CD8-positive, alpha-beta memory T cell (primary cell): ENCODE measurements around the gene ZNF189. TPM values are rescaled to one million over a fixed set of nuclear protein-coding genes. Genes with fewer than 3 reads are reported as not detected.
A peak's percentile ranks its signal among the peaks of the same experiment; 100 is the strongest.

Experiments used
- CTCF ChIA-PET: fragments of 350-600 bp; sonication (Branson Sonifier 250); formaldehyde crosslinking; loops from one replicate; lab custom pipeline; 2021; ENCODE audit warnings: antibody characterized with exemption; lab: Charles Lee
- POLR2A ChIA-PET: fragments of 350-600 bp; sonication (Branson Sonifier 250); formaldehyde crosslinking; loops from one replicate; lab custom pipeline; 2021; ENCODE audit warnings: antibody characterized with exemption; lab: Charles Lee
- DNase-seq, 5 donors: peaks; one replicate each; pipeline versions ENCODE4 v3.0.0 to v3.0.0-alpha.2; 2020 to 2022; ENCODE audit warnings: mixed read lengths in 1 of 5
- H3K27ac ChIP-seq: one replicate; pipeline ENCODE4 v1.7.0; 2013; ENCODE audit warnings: low read depth, mild to moderate bottlenecking, low read length, moderate library complexity
- H3K27me3 ChIP-seq: 2 replicates; pipeline ENCODE4 v1.7.0; 2013; ENCODE audit warnings: low read length, mild to moderate bottlenecking; ENCODE audit not compliant: insufficient read depth, poor library complexity, severe bottlenecking
- H3K36me3 ChIP-seq: 2 replicates; pipeline ENCODE4 v1.7.0; 2013; ENCODE audit warnings: mild to moderate bottlenecking, low read length, moderate library complexity; ENCODE audit not compliant: insufficient read depth
- H3K4me1 ChIP-seq: 2 replicates; pipeline ENCODE4 v1.7.0; 2013; ENCODE audit warnings: mild to moderate bottlenecking, low read length, moderate library complexity; ENCODE audit not compliant: insufficient read depth
- H3K4me3 ChIP-seq: 2 replicates; pipeline ENCODE4 v1.7.0; 2013; ENCODE audit warnings: mild to moderate bottlenecking, low read length
- H3K9me3 ChIP-seq: 2 replicates; pipeline ENCODE4 v1.7.0; 2013; ENCODE audit warnings: mild to moderate bottlenecking, low read length
- H3K27ac Mint-ChIP-seq, 8 donors: one replicate each; pipeline ENCODE4 v1.8.0; 2020 to 2021; ENCODE audit warnings: mixed read lengths in 8 of 8, mild to moderate bottlenecking in 6 of 8, inconsistent platforms in 3 of 8, moderate library complexity in 3 of 8
- H3K27me3 Mint-ChIP-seq, 2 donors: one replicate each; pipeline ENCODE4 v1.8.0; 2020 to 2021; ENCODE audit warnings: mixed read lengths in 2 of 2, mild to moderate bottlenecking in 1 of 2, moderate library complexity in 1 of 2
- H3K36me3 Mint-ChIP-seq, 3 donors: one replicate each; pipeline ENCODE4 v1.8.0; 2020 to 2021; ENCODE audit warnings: mixed read lengths in 3 of 3, inconsistent platforms in 1 of 3, mild to moderate bottlenecking in 1 of 3
- H3K4me1 Mint-ChIP-seq, 3 donors: one replicate each; pipeline ENCODE4 v1.8.0; 2020 to 2021; ENCODE audit warnings: mixed read lengths in 3 of 3, inconsistent platforms in 1 of 3, mild to moderate bottlenecking in 1 of 3
- H3K4me3 Mint-ChIP-seq, 7 donors: one replicate each; pipeline ENCODE4 v1.8.0; 2020 to 2021; ENCODE audit warnings: mixed read lengths in 7 of 7, mild to moderate bottlenecking in 6 of 7, moderate library complexity in 4 of 7, inconsistent platforms in 2 of 7
- H3K9me3 Mint-ChIP-seq, 5 donors: one replicate each; pipeline ENCODE4 v1.8.0; 2020 to 2022; ENCODE audit warnings: mixed read lengths in 5 of 5, mild to moderate bottlenecking in 3 of 5, moderate library complexity in 2 of 5, inconsistent platforms in 1 of 5
- polyA plus RNA-seq: library from polyadenylated mRNA; unstranded; fragments of 300-500 nt; fragmentation: Illumina TruSeq; gene quantifications from one replicate; pipeline ENCODE4 v1.2.3, GENCODE V29; 2021
- total RNA-seq, 2 experiments: library from RNA; stranded (reverse); gene quantifications; one replicate each; pipeline ENCODE4 v1.2.3, GENCODE V29; 2021

ZNF189 gene
- total and polyA plus RNA-seq, 3 experiments from 2014 or later = 2.9 to 9.9 (median 9.7) TPM

- Histone ChIP-seq H3K4me3 (no peak overlapping the region), H3K4me1 (no peaks in the 10 kb centered on the region), H3K36me3 (no peaks in the 10 kb centered on the region), H3K9me3 (no peaks in the 10 kb centered on the region), H3K27ac (no peak overlapping the region), H3K27me3 (peaks cover 5% of the 10 kb centered on the region)
- Mint-ChIP-seq H3K9me3 (peaks cover 0 to 11% (median 5%) of the 10 kb centered on the region in 5 donors), H3K27me3 (peaks cover 39 to 68% of the 10 kb centered on the region in 2 donors), H3K4me3 (no peak overlapping the region), H3K4me1 (peaks cover 5 to 10% (median 10%) of the 10 kb centered on the region in 3 donors), H3K27ac (no peak overlapping the region), H3K36me3 (no peaks in the 10 kb centered on the region)
- DNase-seq = no peak
- ChIA-PET POLR2A (no interaction called here), CTCF (no interaction called here)
Measured at GRCh38 chr9:101450931-101451330, 52.3 kb downstream of the ZNF189 start.

GRCh38 chr9:101451498-101451897 lies 52.8 kb downstream of the ZNF189 start:
- no peak for DNase-seq
- Histone ChIP-seq H3K27ac (no peak overlapping the region), H3K4me1 (no peaks in the 10 kb centered on the region), H3K9me3 (no peaks in the 10 kb centered on the region), H3K27me3 (peaks cover 5% of the 10 kb centered on the region), H3K36me3 (no peaks in the 10 kb centered on the region), H3K4me3 (no peak overlapping the region)
- Mint-ChIP-seq H3K36me3 (no peaks in the 10 kb centered on the region), H3K9me3 (peaks cover 0 to 11% (median 5%) of the 10 kb centered on the region in 5 donors), H3K27me3 (peaks cover 36 to 64% of the 10 kb centered on the region in 2 donors), H3K27ac (no peak overlapping the region), H3K4me1 (peaks cover 5 to 10% (median 10%) of the 10 kb centered on the region in 3 donors), H3K4me3 (no peak overlapping the region)
- POLR2A ChIA-PET = no interaction called here
- CTCF ChIA-PET = no interaction called here

GRCh38 chr9:101453776-101454570 lies 55.3 kb downstream of the ZNF189 start:
- POLR2A ChIA-PET = no interaction called here
- DNase-seq = no peak

GRCh38 chr9:101455656-101456240 lies 57.1 kb downstream of the ZNF189 start:
- no peak overlapping the region for H3K27ac Mint-ChIP-seq
- CTCF ChIA-PET = no interaction called here
- H3K4me3 Mint-ChIP-seq = no peak overlapping the region

More at GRCh38 chr9:101453776-101454570, 55.3 kb downstream of the ZNF189 start:
- Histone ChIP-seq H3K9me3 (no peaks in the 10 kb centered on the region), H3K27me3 (no peaks in the 10 kb centered on the region), H3K36me3 (no peaks in the 10 kb centered on the region), H3K27ac (no peak overlapping the region), H3K4me3 (no peak overlapping the region), H3K4me1 (no peaks in the 10 kb centered on the region)
- Mint-ChIP-seq H3K4me3 (no peak overlapping the region), H3K9me3 (peaks cover 0 to 11% (median 5%) of the 10 kb centered on the region in 5 donors), H3K4me1 (peaks cover 3 to 5% (median 4%) of the 10 kb centered on the region in 3 donors), H3K27ac (no peak overlapping the region), H3K27me3 (peaks cover 21 to 54% of the 10 kb centered on the region in 2 donors), H3K36me3 (no peaks in the 10 kb centered on the region)
- CTCF ChIA-PET = no interaction called here

GRCh38 chr9:101457003-101457402 lies 58.4 kb downstream of the ZNF189 start:
- ChIA-PET CTCF (no interaction called here), POLR2A (no interaction called here)
- no peak overlapping the region for H3K27ac Mint-ChIP-seq
- H3K36me3 Mint-ChIP-seq = no peaks in the 10 kb centered on the region
- no peak overlapping the region for H3K27ac ChIP-seq
- H3K4me3 ChIP-seq = no peak overlapping the region
- H3K9me3 Mint-ChIP-seq = peaks cover 0 to 10% (median 3%) of the 10 kb centered on the region in 5 donors
- H3K4me1 ChIP-seq = no peaks in the 10 kb centered on the region
- no peak for DNase-seq
- no peaks in the 10 kb centered on the region for H3K9me3 ChIP-seq
- no peaks in the 10 kb centered on the region for H3K27me3 ChIP-seq
- H3K4me1 Mint-ChIP-seq = no peaks in the 10 kb centered on the region
- H3K36me3 ChIP-seq = no peaks in the 10 kb centered on the region
- no peak overlapping the region for H3K4me3 Mint-ChIP-seq
- H3K27me3 Mint-ChIP-seq = peaks cover 14 to 42% of the 10 kb centered on the region in 2 donors

More at GRCh38 chr9:101455656-101456240, 57.1 kb downstream of the ZNF189 start:
- Mint-ChIP-seq H3K4me1 (no peaks in the 10 kb centered on the region), H3K27me3 (peaks cover 18 to 47% of the 10 kb centered on the region in 2 donors), H3K36me3 (no peaks in the 10 kb centered on the region), H3K9me3 (peaks cover 0 to 11% (median 5%) of the 10 kb centered on the region in 5 donors)
- Histone ChIP-seq H3K4me1 (no peaks in the 10 kb centered on the region), H3K27me3 (no peaks in the 10 kb centered on the region), H3K27ac (no peak overlapping the region), H3K9me3 (no peaks in the 10 kb centered on the region), H3K4me3 (no peak overlapping the region), H3K36me3 (no peaks in the 10 kb centered on the region)
- no peak for DNase-seq
- POLR2A ChIA-PET = no interaction called here

- Mint-ChIP-seq H3K4me1 (no peaks in the 10 kb centered on the region), H3K9me3 (no peaks in the 10 kb centered on the region), H3K4me3 (no peak overlapping the region), H3K27me3 (peaks cover 8 to 32% of the 10 kb centered on the region in 2 donors), H3K36me3 (no peaks in the 10 kb centered on the region), H3K27ac (no peak overlapping the region)
- peak in 2 of 5 donors; percentile 8 to 26 for DNase-seq
- CTCF ChIA-PET = interaction anchor here (1.0 to 3.2 kb wide), 7 partner anchors 8 to 72 kb away, joined by 3 to 29 read pairs (median 4); partner anchors contain the start of gene RNF20
- POLR2A ChIA-PET = no interaction called here
- H3K9me3 ChIP-seq = no peaks in the 10 kb centered on the region
- no peaks in the 10 kb centered on the region for H3K27me3 ChIP-seq
- H3K36me3 ChIP-seq = no peaks in the 10 kb centered on the region
- H3K4me1 ChIP-seq = no peaks in the 10 kb centered on the region
- H3K27ac ChIP-seq = no peak overlapping the region
- H3K4me3 ChIP-seq = no peak overlapping the region
Measured at GRCh38 chr9:101458963-101459631, 60.4 kb downstream of the ZNF189 start.
